ENCODE results near the gene ACAA1. TPM values are rescaled to one million over a fixed set of nuclear protein-coding genes. Genes with fewer than 3 reads are reported as not detected.

Gene ACAA1
- total and polyA plus RNA-seq, 10 of the 15 experiments (the other 5 are each of a cell fraction or from before 2014, with no cell fraction given) = 5.7 to 85.4 (median 60.6) TPM

GRCh38 chr3:38100498-38100897 lies 36.4 kb downstream of the ACAA1 start:
- WGBS (ENCODE audit: insufficient coverage, insufficient replicate concordance, low lambda C conversion rate, missing lambda C conversion rate) = 59% methylated on average over 3 of the region's 3 CpGs
- TF ChIP-seq ATF2 (IDR thresholded peaks at IDR 0.05; ENCODE audit: low read length) (no peak), IKZF1 (conservative IDR thresholded peaks at IDR 0.05) (no peak), ESRRA (IDR thresholded peaks at IDR 0.05; ENCODE audit: low read length) (no peak), BACH1 (IDR thresholded peaks at IDR 0.05; ENCODE audit: borderline replicate concordance) (no peak), ZBTB11 (CRISPR knock-in tag; IDR thresholded peaks at IDR 0.05) (no peak), TBL1XR1 (IDR thresholded peaks at IDR 0.05; ENCODE audit: low read depth, low read length) (no peak), ATF7 (IDR thresholded peaks at IDR 0.05; ENCODE audit: low read depth) (no peak), SUZ12 (IDR thresholded peaks at IDR 0.05; ENCODE audit: unreplicated experiment) (no peak), TCF7 (IDR thresholded peaks at IDR 0.05; ENCODE audit: borderline replicate concordance) (no peak)
- in situ Hi-C loops (cut with MboI) = no loop called here

More at GRCh38 chr3:38100498-38100897, 36.4 kb downstream of the ACAA1 start:
- Histone ChIP-seq H3K4me1 (ENCODE audit: control insufficient read depth, insufficient read depth, low read length) (no peaks in the 10 kb centered on the region), H3K4me2 (ENCODE audit: control insufficient read depth, insufficient read depth) (no peak overlapping the region), H3K4me3 (no peak overlapping the region), H3K9ac (ENCODE audit: control insufficient read depth, insufficient read depth, low read length) (no peak overlapping the region), H3K9me3 (replicated peaks; ENCODE audit: control insufficient read depth, insufficient read depth, low read length) (no peaks in the 10 kb centered on the region; the same call in 1 of the 3 replicates), H3K79me2 (ENCODE audit: control insufficient read depth, insufficient read depth, low read length) (no peaks in the 10 kb centered on the region), H3K27ac (ENCODE audit: control insufficient read depth, insufficient read depth) (no peak overlapping the region), H3K27me3 (replicated peaks in 1 of 2; ENCODE audit: control insufficient read depth in 2 of 2, insufficient read depth in 2 of 2, low read length in 1 of 2) (no peaks in the 10 kb centered on the region; a peak in 1 of 4 replicates), H4K20me1 (ENCODE audit: control insufficient read depth, insufficient read depth) (no peaks in the 10 kb centered on the region), H2AFZ (ENCODE audit: control insufficient read depth, low read depth, low read length) (no peak overlapping the region), H3K36me3 (ENCODE audit: control insufficient read depth in 2 of 2, insufficient read depth in 2 of 2, low read length in 1 of 2) (no peaks in the 10 kb centered on the region)
- BruUV-seq (replicated peaks) = no TSS peak
- POLR2A ChIA-PET = no interaction called here
- CTCF ChIA-PET = no interaction called here
- RAD21 ChIA-PET (ENCODE audit: unreplicated experiment) = no interaction called here
- DNase-seq (ENCODE audit: low read depth, low spot score) (no peak), FAIRE-seq (no peak), ATAC-seq (no peak)
- intact Hi-C loops (cut with micrococcal nuclease; ENCODE audit: unreplicated experiment) = no loop called here
- SMC1A ChIA-PET (ENCODE audit: uncharacterized antibody, unreplicated experiment) = no interaction called here

Measured in GM12878 (cell line).